NK-92 treated with Interleukin-12 subunit alpha and Interleukin-12 subunit beta, amount 100 ng/mL, for 24 hours (cell line): ENCODE results near the gene IGLL5.

Experiments
- DNase-seq: peaks from one replicate; lab custom pipeline; 2025; lab: John Stamatoyannopoulos, UW

IGLL5 gene

DNA sequence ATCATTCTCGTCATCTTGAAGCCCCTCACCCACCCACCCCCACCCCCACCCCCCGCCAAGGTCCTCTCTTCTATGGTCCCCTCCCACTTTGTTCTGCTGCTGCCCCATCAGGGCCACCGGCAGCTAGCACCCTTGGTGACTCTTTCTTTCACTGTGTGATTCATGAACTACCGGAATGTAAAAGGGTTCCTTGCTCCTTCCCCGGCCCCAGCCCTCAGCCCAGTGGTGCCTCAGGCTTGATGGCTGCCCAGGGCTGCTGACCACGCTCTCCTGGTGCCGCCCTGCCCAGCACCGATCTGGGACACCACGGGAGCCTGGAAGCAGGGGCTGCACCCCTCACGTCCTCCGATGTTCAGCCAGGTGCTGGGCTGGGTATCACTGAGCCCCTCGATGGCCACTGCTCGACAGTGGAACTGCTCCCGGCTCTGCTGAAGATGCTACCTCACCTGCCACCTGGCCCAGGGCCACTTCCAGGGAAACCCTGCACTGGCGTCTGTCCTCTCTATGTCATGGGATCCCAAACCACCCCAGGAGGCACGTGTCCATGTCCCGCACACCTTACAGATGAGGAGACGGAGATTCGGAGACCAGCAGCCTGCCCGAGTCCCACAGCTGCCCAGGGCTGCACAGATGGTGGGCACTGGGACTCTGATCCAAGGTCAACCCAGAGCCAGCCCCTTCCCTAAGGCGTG is 39.7 kb downstream of the IGLL5 start:
- no peak for DNase-seq

DNA sequence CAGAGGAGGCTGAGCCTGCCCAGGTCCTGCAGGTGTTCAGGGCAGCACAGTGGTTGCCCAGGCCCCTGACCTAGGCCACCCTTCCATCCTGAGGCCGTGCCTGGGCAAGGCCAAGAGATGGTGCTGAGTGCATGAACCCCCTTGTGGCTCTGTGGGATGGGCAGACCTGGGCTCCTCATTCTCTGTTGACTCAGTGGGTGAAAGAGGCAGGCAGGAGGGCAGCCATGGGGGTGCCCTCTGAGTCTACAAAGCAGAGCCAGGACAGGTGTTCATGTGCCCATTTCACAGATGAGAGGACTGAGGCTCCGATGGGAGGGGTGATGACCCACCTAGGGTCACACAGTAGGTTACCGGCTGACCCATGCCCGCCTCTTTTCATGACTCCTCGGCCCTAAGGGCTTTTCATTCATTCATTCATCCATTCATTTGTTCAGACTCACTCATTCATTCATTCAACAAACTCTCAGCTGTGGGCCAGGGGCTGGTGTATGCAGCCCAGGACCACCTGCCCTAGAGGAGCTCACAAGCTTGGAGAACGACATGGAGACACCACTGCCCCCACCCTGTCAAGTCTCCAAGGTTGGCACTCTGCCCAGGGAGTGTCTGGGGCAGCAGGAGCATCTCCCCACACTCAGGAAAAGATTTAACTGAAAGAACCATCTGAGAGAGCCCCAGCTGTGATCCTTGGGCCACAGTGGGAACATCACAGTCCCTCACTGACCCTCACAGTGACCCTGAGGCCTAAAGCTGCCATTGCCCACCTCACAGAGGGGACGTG is 40.5 kb downstream of the IGLL5 start:
- no peak for DNase-seq

- peak; percentile 67 for DNase-seq
Observed at GRCh38 chr22:22928666-22929380, 41.2 kb downstream of the IGLL5 start.

- DNase-seq = no peak
Observed at GRCh38 chr22:22929381-22930221, 42.0 kb downstream of the IGLL5 start.

DNA sequence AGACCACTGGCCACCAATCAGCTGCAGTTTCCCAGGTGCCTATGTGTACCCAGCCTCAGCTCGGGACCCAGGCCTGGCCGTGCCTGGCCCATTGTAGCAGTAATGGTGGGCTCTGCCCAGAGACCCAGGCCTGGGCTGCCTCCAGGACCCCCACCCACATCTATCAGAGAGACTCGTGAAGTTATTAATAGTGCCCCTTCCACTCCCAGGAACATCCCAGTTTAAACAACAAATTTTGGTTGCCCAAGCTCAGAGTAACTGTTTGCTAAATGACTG is 42.5 kb downstream of the IGLL5 start:
- DNase-seq = no peak

- DNase-seq = no peak
Observed at GRCh38 chr22:22930571-22931556, 43.2 kb downstream of the IGLL5 start.

GRCh38 chr22:22931557-22932270 is 44.1 kb downstream of the IGLL5 start:
- DNase-seq = no peak

DNA sequence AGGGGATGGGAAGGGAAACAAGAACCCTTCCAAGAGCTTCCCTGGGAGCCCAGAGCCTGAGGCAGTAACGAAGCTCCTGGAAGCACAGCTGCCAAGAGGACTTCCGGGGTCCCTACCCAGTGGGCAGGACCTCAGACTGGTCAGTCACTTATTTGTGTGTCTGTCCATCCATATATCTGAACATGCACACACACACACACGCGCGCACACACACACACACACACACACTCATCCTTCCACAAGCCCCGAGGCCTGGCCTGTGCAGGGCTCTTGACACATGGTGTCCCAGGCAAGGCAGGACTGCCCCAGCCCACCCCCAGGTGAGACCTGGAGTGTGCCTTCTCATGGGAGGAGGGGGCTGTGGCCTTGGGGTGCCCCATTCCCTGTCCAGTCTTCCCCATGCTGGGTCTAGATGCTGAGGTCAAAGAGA is 44.9 kb downstream of the IGLL5 start:
- DNase-seq = no peak

- no peak for DNase-seq
Observed at GRCh38 chr22:22933100-22933806, 45.6 kb downstream of the IGLL5 start.

DNA sequence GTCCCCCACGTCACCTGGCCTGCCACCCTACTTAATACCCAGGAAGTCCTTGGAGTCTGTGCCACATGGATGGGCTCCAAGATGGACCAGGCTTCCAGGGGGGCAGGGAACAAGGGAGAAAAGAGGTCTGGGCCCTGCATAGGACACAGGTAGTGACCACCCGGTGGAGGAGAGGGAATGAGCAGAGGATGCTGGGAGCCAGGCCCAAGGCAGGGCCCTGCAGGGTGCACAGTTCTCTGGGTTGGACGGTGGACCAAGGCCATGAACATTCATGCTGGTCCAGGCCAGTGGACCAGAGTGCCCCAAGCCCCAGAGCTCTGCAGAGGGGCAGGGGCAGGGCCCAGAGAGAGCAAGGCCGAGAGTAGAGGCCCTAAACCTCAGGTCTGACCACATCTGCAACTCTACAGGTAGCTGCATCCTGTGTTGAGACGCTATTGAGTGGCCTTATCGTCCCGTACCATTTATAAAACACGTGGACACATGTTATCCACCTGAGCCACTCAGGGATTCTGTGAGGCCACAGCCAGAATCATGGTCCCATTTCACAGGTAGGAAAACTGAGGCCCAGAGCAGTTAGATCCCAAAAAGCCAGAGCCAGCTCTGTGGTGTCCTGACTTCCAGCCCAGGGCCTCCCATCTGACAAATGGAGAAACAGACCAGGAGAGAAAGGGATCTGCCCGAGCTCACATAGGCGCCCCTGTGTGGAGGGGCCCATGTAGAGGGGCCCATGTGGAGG is 46.4 kb downstream of the IGLL5 start:
- DNase-seq = no peak

DNA sequence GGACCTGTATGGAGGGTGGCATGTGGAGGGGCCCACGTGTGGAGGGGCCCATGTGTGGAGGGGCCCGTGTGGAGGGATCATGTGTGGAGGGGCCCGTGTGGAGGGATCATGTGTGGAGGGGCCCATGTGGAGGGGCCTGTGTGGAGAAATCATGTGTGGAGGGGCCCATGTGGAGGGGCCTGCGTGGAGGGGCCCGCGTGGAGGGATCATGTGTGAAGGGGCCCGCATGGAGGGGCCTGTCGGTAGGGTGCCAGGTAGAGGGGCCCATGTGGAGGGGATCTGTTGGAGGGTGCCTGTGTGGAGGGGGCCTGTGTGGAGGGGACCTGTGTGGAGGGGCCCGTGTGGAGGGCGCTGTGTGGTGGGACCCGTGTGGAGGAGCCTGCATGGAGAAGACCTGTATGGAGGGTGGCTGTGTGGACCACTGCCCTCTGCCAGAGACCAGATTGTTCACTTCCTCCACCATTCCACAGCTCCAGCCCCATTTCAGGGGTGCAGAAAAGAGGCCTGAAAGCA is 47.0 kb downstream of the IGLL5 start:
- DNase-seq = no peak

DNA sequence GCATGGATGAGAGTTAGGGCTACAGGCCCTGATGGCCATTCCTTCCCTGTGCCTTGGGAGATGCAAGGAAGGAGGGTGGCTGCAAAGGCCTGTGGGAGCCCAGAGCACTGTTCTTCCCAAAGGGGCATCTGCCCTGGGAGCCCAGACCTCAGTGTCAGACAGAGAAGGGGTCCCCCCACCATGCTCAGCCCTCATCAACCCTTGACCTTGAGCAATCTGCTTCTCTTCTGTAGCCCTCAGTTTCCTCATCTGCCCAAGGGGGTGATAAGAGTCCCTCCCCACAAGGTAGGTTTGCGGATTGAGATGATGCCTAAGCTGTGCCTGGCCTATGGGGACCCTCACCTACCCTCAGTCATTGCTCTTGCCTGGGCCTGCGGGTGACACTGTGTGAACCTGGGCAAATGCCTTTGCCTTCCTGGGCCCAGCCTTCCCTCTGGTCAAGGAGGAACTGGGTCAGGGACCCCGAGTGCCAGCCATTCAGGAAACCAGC is 47.5 kb downstream of the IGLL5 start:
- DNase-seq = no peak

- no peak for DNase-seq
Observed at GRCh38 chr22:22935546-22936157, 48.0 kb downstream of the IGLL5 start.

GRCh38 chr22:22936180-22936914 is 48.7 kb downstream of the IGLL5 start:
- DNase-seq = no peak

DNA sequence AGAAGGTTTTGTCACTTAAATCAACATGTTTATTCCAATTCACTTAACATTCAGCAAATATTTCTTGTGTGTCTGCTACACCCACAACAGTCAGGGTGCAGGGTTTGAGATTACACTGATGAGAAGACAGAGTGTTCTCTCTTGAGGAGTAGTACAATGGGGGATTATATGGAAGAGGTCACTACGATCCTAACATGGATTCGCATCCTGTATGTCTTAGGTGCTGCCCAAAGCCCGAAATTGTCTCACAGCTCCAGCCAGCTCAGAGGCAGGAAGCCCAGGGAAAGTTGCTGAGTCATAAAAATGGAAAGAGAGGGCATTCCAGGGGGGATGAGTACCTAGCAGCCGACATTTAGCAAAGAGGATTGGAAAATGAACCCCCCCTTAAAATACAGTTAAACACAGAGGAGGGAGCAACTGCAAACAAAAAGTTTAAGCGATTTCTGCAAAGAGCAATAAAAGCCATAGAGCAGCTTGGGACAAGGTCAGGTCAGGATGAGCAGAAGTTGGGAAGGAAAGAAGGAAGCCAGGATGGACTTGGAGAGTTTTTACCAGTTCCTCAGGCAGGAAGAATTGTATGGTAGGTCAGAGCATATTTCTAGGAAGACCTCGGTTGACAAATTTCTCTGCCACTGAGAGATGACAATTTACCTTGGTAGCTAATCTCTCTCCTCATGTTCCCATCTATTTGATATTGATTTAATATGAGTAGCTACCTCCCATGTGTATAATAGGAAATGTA is 49.5 kb downstream of the IGLL5 start:
- no peak for DNase-seq

DNA sequence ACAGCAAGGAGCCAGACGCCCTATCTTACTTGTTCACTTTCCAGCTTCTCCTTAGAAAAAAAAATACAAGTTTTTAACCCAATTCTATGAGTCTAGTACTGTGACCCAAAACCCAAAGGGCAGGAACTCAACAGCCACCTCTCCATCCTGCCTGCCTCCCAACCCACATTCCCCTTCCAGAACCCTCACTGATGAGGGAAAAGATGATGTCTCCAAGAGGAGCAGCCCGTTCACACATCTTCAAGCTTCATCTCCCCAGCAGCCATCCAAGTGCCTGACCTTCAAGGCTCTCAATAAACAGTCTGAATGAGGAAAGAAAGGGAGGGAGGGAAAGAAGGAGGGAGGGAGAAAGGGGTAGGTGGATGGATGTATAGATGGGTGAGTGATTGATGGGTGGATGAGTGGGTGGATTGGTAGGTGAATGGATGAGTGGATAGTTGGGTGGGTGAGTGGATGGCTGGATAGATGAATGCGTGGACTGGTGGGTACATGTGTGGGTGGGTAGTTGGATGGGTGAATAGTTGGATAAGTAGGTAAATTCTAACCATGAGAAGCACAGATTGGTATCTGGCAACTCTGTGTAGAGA is 50.4 kb downstream of the IGLL5 start:
- DNase-seq = no peak
